ENCODE measurements around the gene USP8. TPM values are rescaled to one million over a fixed set of nuclear protein-coding genes. Genes with fewer than 3 reads are reported as not detected.
"Not testable (repeated sequence)": the region's sequence is repeated elsewhere in the genome, so short reads cannot be mapped to it uniquely, and the experiment has no call there.

USP8 gene
- total RNA-seq, 1 experiment from 2014 or later = 74.4 TPM

DNA sequence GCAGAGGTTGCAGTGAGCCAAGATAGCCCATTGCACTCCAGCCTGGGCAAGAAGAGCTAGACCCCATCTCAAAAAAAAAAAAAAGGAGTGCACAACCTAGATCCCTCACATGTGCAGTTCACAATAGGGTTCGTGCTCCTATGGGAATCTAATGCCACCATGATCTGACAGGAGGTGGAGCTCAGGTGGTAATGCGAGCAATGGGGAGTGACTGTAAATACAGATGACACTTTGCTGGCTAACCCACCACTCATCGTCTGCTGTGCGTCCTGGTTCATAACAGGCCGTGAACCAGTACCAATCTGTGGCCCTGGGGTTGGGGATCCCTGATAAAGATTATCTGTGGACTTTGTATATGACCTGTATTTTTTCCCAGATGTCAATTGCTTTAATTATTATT lies 16.7 kb downstream of the USP8 start:
- no peak for DNase-seq (ENCODE audit: low read depth)

DNA sequence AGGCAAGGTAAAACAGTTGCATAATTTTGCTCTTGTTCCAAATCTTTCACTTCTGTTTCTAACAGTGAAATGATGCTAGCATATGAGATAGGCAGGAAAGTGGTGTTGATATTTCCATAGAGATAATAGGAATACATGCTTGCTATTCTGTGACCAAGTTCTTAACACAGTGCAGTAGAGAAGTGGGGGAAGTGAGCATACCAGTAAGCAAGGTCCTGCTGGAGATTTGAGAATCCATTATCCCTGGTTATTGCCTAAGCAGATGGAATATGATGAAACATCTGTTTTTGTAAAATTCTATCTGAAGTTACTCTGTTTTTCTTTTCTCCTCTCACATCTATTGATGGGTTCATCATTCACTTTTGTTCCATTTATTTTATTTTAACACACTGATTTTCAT lies 28.7 kb downstream of the USP8 start:
- DNase-seq (ENCODE audit: low read depth) = no peak

DNA sequence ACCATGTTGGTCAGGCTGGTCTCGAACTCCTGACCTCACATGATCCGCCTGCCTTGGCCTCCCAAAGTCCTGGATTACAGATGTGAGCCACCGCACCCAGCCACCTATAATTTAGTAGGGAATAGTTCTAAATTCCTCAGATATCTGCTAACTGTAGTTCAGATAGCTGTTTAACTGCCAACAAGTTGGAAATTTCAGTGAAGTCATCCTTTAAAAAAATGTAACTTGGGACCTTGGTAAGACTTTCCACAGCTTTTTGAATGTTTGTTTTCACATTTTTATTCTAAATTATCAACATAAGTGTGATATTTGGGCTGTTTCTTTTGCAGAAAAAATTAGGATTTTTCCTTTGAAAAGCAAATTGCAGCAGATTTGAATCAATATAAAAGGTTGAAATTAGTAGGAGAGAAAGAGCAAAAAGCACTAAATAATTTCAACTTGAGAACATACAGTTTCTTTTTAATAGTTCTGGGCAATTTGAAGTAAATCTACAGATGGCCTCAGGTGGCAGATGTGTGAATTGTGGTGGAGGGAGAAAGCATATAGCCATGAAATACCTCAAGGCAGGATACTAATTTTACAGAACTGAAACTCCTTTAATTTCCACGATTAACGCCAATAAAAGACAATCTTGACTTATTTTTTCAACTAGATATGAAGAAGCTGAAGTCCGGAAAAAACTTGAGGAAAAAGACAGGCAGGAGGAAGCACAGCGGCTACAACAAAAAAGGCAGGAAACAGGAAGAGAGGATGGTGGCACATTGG lies 34.3 kb downstream of the USP8 start:
- DNase-seq (ENCODE audit: low read depth) = no peak

DNA sequence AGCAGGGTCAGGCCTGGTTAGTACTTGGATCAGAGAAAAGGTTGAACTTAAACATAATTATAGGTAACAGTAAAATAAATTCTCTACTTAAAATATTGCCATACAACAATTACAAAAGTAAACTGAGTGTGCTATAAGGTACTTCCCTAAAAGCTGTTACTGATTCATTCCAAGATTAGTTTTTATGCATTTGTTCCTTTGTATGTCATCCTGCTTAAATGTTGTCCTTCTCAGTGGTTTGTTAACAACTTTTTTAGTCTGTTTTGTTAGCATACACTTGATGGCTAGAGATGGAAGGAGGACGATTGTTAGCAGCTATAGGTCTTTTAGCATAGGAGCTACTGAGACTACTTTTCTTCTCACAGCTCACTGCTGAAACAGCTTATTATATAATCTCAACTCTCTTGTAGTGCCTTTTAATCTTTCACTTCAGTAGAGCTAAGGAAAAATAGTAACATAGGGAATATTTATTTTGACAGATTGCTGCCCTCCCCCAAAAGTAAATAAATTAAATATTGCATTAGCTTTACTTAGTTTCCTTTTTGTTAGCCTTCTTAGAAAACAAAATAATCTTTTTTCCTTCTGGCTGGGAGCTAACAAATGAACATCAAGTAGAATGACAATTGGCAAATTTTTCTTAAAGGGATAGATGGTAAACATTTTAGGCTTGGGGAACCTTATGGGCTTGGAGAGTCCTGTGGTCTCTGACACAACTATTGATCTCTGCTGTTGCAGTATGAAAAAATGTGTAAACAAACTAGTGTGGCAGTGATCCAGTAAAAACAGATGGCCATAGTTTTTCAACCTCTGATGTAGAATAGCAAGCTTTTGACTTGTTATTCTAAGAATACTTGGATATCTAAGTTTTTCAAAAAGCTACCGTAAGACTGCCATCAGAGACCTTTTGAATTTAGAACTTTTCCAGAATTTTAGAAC lies 39.5 kb downstream of the USP8 start:
- DNase-seq (ENCODE audit: low read depth) = no peak

DNA sequence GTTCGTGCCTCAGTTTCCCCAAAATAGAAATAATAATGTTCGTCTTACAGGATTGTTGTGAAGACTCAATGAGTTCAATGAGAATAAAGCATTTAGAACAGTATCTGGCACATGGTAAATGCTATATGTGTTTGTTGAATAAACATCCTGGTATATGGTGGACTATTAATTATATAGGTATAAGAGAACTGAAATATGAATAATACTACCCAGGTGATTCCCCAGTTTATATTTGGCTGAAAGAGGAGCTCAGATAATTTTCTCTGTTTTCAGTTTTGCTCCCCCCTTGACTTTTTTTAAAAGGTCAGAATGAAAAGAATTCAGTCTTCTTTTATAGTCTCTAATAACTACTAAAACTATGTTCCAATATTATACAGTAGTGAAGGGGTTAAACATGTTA lies 46.9 kb downstream of the USP8 start:
- DNase-seq (ENCODE audit: low read depth) = no peak

DNA sequence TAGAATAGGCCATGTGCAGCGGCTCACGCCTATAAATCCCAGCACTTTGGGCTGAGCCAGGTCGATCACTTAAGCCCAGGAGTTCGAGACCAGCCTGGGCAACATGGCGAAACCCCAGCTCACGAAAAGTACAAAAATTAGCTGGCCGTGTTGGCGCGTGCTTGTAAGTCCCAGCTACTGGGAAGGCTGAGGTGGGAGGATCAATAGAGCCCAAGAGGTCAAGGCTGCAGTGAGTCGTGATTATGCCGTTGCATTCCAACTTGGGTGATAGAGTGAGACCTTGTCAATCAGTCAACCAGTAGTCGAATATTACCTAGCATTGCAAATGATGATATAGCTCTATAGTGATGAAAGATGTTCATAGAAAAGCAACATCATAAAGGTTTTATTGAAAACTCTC lies 51.9 kb downstream of the USP8 start:
- no peak for DNase-seq (ENCODE audit: low read depth)

DNA sequence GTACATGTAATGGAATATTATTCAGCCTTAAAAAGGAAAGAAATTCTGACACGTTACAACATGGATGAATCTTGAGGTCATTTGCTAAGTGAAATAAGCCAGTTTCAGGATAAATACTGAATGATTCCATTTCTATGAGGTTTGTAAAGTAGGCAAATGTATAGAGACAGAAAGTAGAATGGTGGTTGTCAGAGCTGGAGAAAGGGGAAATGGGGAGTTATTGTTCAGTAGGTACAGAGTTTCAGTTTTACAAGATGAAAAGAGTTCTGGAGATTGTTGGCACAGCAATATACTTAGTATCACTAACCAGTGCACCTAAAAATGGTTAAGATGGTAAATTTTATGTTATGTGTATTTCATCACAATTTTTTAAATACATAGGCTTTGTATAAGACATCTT lies 60.6 kb downstream of the USP8 start:
- no peak for DNase-seq (ENCODE audit: low read depth)

DNA sequence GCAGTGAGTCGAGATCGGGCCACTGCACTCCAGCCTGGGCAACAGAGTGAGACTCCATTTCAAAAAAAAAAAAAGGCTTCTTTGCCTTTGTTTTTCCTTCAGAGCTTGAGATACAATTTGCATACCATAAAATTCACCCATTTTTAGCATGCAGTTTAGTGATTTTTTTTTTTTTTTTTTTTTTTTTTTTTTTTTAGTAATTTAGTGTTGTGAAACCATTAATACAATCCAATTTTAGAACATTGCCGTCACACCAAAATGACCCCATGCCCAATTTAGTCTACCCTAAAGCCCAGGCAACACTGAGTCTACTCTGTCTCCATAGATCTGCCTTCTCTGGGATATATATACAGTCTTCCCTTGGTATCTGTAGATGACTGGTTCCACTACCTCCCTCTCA lies 61.2 kb downstream of the USP8 start:
- DNase-seq (ENCODE audit: low read depth) = no peak

DNA sequence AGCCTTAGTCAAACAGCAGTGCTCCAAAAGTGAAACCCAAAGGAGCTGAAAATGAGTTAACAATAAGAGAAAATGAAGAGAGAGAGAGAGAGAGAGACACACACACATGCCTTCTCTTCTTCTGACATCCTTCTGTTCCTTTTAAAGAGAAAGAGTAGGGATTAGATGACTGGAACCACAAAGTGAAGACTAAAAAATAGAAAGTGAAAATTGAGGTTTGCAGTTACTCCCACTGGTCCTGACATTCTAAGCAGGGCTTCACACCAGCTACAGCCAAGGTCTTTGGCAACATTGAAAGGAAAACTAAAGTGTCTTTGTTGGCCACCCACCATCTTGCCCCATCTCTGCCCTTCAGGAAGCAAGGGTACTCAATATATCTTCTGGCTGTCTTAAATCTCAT lies 63.1 kb downstream of the USP8 start:
- DNase-seq (ENCODE audit: low read depth) = no peak

DNA sequence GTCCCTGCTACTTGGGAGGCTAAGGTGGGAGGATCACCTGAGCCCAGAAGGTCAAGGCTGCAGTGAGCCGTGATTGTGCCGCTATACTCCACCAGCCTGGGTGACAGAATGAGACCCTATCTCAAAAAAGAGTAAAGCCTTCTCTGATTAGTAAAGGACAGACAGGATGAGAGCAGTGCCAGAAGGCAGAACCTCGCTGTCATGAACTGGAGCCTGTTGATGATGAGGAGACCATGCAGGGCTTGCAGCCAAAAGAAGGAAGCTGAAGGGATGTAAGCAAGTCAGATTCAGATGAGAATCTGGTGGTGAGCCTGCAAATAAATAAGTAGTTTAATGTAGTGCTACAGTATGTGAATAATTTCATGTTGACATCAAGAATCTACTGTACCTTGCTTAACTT lies 69.4 kb downstream of the USP8 start:
- no peak for DNase-seq (ENCODE audit: low read depth)

DNA sequence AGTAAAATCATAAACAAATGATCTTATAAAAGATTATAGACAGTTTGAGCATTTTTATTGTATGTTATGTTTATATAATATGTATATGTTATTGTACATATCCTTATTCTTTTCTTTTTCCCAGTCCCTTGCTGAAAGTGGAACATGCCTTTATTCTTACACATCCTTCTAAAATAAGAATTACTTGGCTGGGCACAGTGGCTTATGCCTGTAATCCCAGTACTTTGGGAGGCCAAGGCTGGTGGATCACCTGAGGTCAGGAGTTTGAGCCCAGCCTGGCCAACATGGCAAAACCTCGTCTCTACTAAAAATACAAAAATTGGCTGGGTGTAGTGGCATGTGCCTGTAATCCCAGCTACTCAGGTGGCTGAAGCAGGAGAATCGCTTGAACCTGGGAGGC lies 70.3 kb downstream of the USP8 start:
- not testable (repeated sequence) for DNase-seq (ENCODE audit: low read depth)

DNA sequence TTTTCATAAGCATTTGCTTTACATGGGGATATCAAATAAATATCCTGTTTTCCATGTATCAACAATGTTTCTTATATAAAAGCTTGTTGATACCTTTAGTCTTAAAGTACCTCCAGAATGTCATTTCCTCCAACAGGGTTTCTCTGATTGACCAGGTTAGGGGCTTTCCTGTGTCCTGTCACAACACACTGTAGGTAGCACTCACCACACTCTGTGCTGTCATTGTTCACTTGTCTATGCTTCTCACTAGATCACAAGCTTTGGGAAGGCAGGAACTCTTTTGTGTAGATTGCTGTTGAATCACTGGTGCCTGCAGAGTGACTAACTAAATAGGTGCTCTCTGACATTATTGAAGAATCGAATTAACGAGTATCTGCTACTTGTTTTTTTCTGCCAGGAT lies 72.5 kb downstream of the USP8 start:
- DNase-seq (ENCODE audit: low read depth) = no peak

DNA sequence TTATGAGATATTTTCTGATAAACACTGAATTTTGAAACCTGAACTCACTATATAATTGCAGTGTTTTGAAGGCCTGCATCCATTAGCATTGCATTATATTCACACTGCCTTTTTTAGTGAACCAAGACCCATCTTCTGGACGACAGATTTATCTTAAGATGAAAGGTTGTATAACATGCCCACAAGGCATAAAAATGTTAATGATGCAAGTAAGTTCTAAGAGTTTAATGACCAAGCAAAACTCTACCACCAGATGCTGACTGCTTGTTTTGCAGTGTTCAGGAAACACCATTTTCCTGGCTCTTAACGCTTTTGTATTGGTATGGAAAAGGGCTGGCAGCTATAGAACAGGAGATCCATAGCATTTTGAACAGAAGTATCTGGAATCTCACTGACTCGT lies 76.1 kb downstream of the USP8 start:
- DNase-seq (ENCODE audit: low read depth) = no peak

DNA sequence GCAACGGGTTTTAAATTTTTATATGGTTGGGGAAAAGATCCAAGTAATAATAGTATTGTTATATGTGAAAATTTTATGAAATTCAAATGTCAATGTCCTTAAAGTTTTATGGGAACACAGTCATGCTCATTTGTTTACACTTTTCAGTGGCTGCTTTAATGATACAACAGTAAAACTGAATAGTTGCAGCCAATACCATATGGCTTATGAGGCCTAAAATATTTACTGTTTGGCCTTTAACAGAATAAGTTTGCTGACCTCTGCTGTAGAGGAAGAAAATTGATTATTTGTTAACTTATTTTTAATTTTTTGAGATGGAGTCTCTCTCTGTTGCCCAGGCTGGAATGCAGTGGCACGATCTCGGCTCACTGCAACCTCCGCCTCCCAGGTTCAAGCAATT lies 77.6 kb downstream of the USP8 start:
- DNase-seq (ENCODE audit: low read depth) = no peak

DNA sequence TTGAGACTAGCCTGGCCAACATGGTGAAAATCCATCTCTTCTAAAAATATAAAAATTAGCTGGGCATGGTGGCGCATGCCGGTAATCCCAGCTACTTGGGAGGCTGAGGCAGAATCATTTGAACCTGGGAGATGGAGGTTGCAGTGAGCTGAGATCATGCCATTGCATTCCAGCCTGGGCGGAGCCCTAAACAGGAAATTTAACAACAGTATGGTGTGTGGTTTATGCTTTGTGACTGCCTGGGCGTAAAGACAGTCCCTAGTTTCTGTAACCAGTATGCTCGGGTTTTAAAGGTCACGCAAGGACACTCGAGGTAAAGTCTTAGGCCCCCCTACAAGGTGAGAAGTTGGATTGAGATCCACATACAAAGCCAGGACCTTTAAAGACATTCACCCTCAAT lies 78.9 kb downstream of the USP8 start:
- DNase-seq (ENCODE audit: low read depth) = no peak

DNA sequence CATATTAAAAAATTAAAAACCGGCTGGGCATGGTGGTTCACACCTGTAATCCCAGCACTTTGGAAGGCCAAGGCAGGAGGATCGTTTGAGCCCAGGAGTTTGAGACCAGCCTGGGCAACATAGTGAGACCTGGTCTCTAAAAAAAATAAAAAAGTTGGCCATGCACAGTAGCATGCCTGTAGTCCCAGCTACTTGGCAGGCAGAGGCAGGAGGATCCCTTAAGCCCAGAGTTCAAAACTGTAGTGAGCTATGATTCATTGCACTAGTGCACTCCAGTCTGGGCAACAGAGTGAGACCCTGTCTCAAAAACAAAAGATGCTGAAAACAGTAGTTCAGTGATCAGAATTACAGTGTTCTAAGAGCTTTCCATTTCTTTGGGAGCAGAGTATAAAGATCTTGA lies 81.5 kb downstream of the USP8 start:
- not testable (repeated sequence) for DNase-seq (ENCODE audit: low read depth)

DNA sequence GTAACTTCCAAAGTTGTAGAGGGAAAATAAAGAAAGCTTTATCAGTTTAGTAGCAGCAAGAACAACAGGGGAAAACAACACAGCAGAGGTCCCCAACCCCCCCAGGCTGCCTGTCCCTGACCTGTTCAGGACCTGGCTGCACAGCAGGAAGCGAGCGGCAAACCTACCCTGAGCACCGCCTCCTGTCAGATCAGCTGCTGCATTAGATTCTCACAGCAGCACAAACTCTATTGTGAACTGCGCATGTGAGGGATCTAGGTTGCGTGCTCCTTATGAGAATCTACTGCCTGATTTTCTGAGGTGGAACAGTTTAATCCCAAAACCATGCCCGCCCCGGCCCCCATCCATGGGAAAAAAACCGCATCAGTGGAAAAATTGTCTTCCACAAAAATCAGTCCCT lies 81.9 kb downstream of the USP8 start:
- no peak for DNase-seq (ENCODE audit: low read depth)

DNA sequence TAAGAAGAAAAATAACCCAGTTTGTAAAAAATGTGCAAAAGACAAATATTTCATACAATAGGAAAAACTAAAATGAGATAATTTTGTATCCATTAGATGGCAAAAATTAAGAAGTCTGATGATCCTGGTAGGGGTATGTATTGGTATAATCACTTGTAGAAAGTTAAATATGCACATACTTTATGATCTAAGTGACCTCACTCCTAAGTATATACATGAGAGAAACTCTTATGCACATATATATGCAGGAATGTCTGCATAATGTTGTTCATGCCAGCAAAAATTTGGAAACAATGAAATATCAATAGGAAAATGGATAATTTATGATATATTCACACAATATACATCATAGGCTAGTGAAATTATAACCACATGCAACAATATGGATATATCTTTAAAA lies 88.8 kb downstream of the USP8 start:
- no peak for DNase-seq (ENCODE audit: low read depth)

DNA sequence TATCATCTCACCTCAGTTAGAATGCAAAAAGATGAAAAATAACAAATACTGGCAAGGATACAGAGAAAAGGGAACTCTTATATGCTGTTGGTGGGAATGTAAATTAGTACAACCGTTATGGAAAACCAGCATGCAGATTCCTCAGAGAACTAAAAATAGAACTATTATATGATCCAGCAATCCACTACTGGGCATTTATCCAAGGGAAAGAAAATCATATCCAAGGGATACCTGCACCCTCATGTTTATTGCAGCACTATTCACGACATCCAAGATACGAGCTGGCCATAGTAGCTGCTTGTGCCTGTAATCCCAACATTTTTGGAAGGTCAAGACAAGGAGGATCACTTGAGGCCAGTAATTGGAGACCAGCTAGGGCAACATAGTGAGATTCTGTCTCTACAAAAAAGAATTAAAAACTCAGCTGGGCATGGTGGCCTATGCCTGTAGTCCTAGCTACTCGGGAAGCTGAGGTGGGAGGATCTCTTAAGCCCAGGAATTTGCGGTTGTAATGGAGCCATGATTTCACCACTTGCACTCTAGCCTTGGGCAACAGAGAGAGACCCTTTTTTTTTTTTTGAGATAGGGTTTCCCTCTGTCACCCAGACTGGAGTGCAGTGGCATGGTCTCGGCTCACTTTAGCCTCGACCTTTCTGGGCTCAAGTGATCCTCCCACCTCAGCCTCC lies 95.7 kb downstream of the USP8 start:
- DNase-seq (ENCODE audit: low read depth) = peak; percentile 48

DNA sequence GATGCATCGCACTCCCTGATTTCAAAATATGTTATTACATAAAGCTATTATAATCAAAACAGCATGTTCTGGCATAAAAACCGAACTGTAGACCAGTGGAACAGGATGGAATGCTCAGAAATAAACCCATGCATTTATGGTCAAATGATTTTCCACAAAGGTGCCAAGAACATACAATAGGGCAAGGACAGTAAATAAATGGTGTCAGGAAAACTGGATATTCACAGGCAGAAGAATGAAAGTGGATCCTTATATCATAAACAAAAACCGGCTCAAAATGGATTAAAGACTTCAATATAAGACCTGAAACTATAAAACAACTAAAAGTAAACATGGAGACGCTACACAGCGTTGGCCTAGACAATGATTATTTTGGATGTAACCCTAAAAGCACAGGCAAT lies 99.6 kb downstream of the USP8 start:
- no peak for DNase-seq (ENCODE audit: low read depth)

DNA sequence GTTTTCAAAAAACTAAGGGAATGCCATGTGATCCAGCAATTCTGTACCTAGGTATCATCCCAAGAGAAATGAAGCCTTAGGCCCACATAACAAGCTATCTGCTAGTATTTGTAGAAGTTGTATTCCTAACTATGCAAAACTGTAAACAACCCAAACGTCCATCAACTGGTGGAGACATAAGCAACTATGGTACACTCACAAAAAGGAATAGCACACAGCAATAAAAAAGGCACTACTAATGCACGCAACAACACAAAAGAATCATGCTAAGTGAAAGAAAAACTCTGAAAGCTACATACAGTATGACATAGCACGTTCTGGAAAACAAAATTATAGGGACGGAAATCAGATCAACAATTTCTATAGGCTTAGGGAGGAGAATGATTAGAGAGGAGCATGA lies 107.0 kb downstream of the USP8 start:
- no peak for DNase-seq (ENCODE audit: low read depth)

DNA sequence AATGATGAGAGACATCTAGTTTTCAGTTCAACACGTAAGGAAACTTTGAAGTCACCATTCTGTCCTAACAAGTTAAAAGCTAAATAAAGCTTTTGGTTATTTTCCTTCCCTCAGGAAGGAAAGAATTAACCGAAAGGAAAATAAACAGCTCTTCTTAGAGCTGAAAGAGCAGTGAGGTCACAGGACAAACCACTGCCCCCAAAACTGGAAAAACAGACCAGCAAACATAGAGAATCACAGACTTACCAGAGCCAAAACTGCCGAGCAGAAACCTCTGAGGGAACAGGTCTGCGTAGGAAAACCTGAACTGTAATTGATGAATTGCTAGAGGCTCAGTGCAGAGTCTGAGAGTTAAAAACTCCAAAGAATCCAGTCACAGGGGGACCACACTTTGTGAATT lies 107.6 kb downstream of the USP8 start:
- DNase-seq (ENCODE audit: low read depth) = no peak

DNA sequence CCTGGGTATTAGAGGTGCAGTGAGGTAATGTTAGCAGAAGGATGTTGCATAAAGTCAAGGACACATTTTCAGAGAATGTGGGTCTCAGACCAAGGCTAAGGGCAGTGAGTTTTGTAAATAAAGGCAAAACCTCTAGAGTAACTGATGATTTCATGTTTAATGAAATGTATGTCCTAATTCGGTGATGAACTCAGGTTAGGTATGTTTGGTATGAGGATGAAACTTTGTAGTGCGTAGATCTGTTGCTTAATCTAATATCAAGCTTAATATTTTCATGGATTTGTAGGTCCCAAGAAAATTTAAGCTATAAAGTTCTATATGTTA lies 118.6 kb downstream of the USP8 start:
- DNase-seq (ENCODE audit: low read depth) = no peak

Measured in RPMI7951 (cell line).